ENCODE measurements around the gene PCNX2. TPM values are rescaled to one million over a fixed set of nuclear protein-coding genes. Genes with fewer than 3 reads are reported as not detected.

The PCNX2 gene
- total RNA-seq, 2 donors from 2014 or later, result 8.4 to 23.2 TPM

- Histone ChIP-seq H3K9me3 (no peaks in the 10 kb centered on the region), H3K27ac (no peak overlapping the region), H3K4me3 (no peak overlapping the region), H3K36me3 (no peaks in the 10 kb centered on the region), H3K4me1 (replicated peaks) (no peaks in the 10 kb centered on the region), H3K27me3 (replicated peaks; ENCODE audit: insufficient read depth) (no peaks in the 10 kb centered on the region)
- WGBS, result 98% methylated on average over 2 of the region's 2 CpGs
- intact Hi-C loops (cut with DNase I), result no loop called here
- TF ChIP-seq CTCF (IDR thresholded peaks at IDR 0.05), result no peak
- no peak for TF ChIP-seq POLR2AphosphoS5 (IDR thresholded peaks at IDR 0.05)
- TF ChIP-seq POLR2A (IDR thresholded peaks at IDR 0.05), result no peak
- no peak for DNase-seq (ENCODE audit: low spot score)
Observed at GRCh38 chr1:233065685-233066084, 229.8 kb downstream of the PCNX2 start.

- intact Hi-C loops (cut with DNase I), result no loop called here
- 35% methylated on average over 1 of the region's 1 CpG for WGBS
- Histone ChIP-seq H3K4me3 (no peak overlapping the region), H3K27ac (no peak overlapping the region), H3K36me3 (no peaks in the 10 kb centered on the region), H3K9me3 (no peaks in the 10 kb centered on the region), H3K4me1 (replicated peaks) (no peaks in the 10 kb centered on the region), H3K27me3 (replicated peaks; ENCODE audit: insufficient read depth) (no peaks in the 10 kb centered on the region)
- TF ChIP-seq POLR2AphosphoS5 (IDR thresholded peaks at IDR 0.05), result no peak
- no peak for TF ChIP-seq CTCF (IDR thresholded peaks at IDR 0.05)
- no peak for TF ChIP-seq POLR2A (IDR thresholded peaks at IDR 0.05)
- DNase-seq (ENCODE audit: low spot score), result no peak
Observed at GRCh38 chr1:233064988-233065387, 230.5 kb downstream of the PCNX2 start.

GRCh38 chr1:233063462-233063861 is 232.1 kb downstream of the PCNX2 start:
- no peaks in the 10 kb centered on the region for H3K4me1 ChIP-seq (replicated peaks)
- no peak for DNase-seq (ENCODE audit: low spot score)
- no peaks in the 10 kb centered on the region for H3K36me3 ChIP-seq
- H3K27me3 ChIP-seq (replicated peaks; ENCODE audit: insufficient read depth), result no peaks in the 10 kb centered on the region
- TF ChIP-seq CTCF (IDR thresholded peaks at IDR 0.05) (no peak), POLR2A (IDR thresholded peaks at IDR 0.05) (no peak), POLR2AphosphoS5 (IDR thresholded peaks at IDR 0.05) (no peak)
- no peak overlapping the region for H3K27ac ChIP-seq
- intact Hi-C loops (cut with DNase I), result no loop called here
- no peaks in the 10 kb centered on the region for H3K9me3 ChIP-seq
- no peak overlapping the region for H3K4me3 ChIP-seq

- WGBS, result 80% methylated on average over 5 of the region's 5 CpGs
- H3K36me3 ChIP-seq, result no peaks in the 10 kb centered on the region
- TF ChIP-seq POLR2AphosphoS5 (IDR thresholded peaks at IDR 0.05) (no peak), CTCF (IDR thresholded peaks at IDR 0.05) (no peak), POLR2A (IDR thresholded peaks at IDR 0.05) (no peak)
- no peaks in the 10 kb centered on the region for H3K4me1 ChIP-seq (replicated peaks)
- no peak overlapping the region for H3K4me3 ChIP-seq
- H3K27me3 ChIP-seq (replicated peaks; ENCODE audit: insufficient read depth), result no peaks in the 10 kb centered on the region
- DNase-seq (ENCODE audit: low spot score), result no peak
- H3K9me3 ChIP-seq, result no peaks in the 10 kb centered on the region
- H3K27ac ChIP-seq, result no peak overlapping the region
- intact Hi-C loops (cut with DNase I), result no loop called here
Observed at GRCh38 chr1:233061265-233061664, 234.3 kb downstream of the PCNX2 start.

GRCh38 chr1:233060461-233060994 is 235.0 kb downstream of the PCNX2 start:
- TF ChIP-seq POLR2A (IDR thresholded peaks at IDR 0.05) (no peak), CTCF (IDR thresholded peaks at IDR 0.05) (no peak), POLR2AphosphoS5 (IDR thresholded peaks at IDR 0.05) (no peak)
- Histone ChIP-seq H3K27me3 (replicated peaks; ENCODE audit: insufficient read depth) (no peaks in the 10 kb centered on the region), H3K36me3 (no peaks in the 10 kb centered on the region), H3K9me3 (no peaks in the 10 kb centered on the region), H3K4me1 (replicated peaks) (no peaks in the 10 kb centered on the region), H3K27ac (no peak overlapping the region), H3K4me3 (no peak overlapping the region)
- 85% methylated on average over 3 of the region's 3 CpGs for WGBS
- intact Hi-C loops (cut with DNase I), result no loop called here
- DNase-seq (ENCODE audit: low spot score), result no peak

All from prostate gland (tissue), 2 donors.